ENCODE data around the gene WWC1. TPM values are rescaled to one million over a fixed set of nuclear protein-coding genes. Genes with fewer than 3 reads are reported as not detected.

The WWC1 gene
- total RNA-seq, 1 donor from 2014 or later = 48.6 TPM

DNA sequence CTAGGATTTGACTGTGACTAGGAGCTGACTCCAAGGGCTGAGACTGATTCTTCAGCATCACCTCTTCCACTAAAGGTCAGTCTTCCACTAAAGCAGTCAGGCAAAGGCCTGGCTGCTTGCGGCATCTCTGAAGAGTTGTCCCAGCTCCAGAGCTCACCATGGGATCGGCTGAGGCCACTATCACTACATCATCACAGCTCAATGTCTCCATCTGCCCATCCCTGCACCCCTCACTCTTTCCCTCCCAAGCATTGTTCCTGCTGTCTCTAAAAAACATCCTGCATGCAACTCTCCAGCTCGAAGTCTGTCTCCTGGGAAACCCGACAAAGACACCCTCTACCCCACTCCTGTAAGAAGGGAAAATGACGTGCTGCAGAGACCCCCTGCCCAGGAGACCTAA lies 15.5 kb upstream of the WWC1 start:
- no peak overlapping the region for H3K4me2 ChIP-seq (ENCODE audit: low read length)
- FAIRE-seq (no peak), DNase-seq (ENCODE audit: low read depth) (no peak)
- no peaks in the 10 kb centered on the region for H3K36me3 ChIP-seq (ENCODE audit: insufficient read depth, low read length)
- Mint-ChIP-seq H3K4me3 (ENCODE audit: unreplicated experiment) (no peak overlapping the region), H3K9me3 (ENCODE audit: unreplicated experiment) (peaks cover 6% of the 10 kb centered on the region), H3K27me3 (ENCODE audit: low read depth, unreplicated experiment) (peaks cover 34% of the 10 kb centered on the region), H3K36me3 (ENCODE audit: low read depth, unreplicated experiment) (no peaks in the 10 kb centered on the region), H3K27ac (ENCODE audit: unreplicated experiment) (no peak overlapping the region), H3K4me1 (ENCODE audit: low read depth, unreplicated experiment) (peaks cover 2% of the 10 kb centered on the region)
- H3K27me3 ChIP-seq (ENCODE audit: insufficient read depth, low read length) = peaks cover 10% of the 10 kb centered on the region
- no peak overlapping the region for H3K9ac ChIP-seq (ENCODE audit: low read length)
- no peak for TF ChIP-seq EZH2 (IDR thresholded peaks at IDR 0.05; ENCODE audit: insufficient read depth, low read length)
- TF ChIP-seq CTCF (IDR thresholded peaks at IDR 0.05; ENCODE audit: insufficient read depth, low read depth, low read length) = no peak
- H4K20me1 ChIP-seq (ENCODE audit: insufficient read depth, low read length) = no peaks in the 10 kb centered on the region
- no peaks in the 10 kb centered on the region for H3K4me1 ChIP-seq (ENCODE audit: insufficient read depth, low read length)
- no peak overlapping the region for H3K4me3 ChIP-seq (ENCODE audit: insufficient read depth, low read depth, low read length)
- no peaks in the 10 kb centered on the region for H3K79me2 ChIP-seq (ENCODE audit: insufficient read depth, low read length)
- no peak overlapping the region for H2AFZ ChIP-seq (ENCODE audit: low read depth, low read length)
- H3K9me3 ChIP-seq (ENCODE audit: insufficient read depth, low read depth, low read length) = no peaks in the 10 kb centered on the region
- H3K27ac ChIP-seq (ENCODE audit: low read depth, low read length) = no peak overlapping the region

- Histone ChIP-seq H3K27ac (ENCODE audit: low read depth, low read length) (no peak overlapping the region), H3K4me3 (ENCODE audit: insufficient read depth, low read depth, low read length) (no peak overlapping the region), H3K79me2 (ENCODE audit: insufficient read depth, low read length) (no peaks in the 10 kb centered on the region), H2AFZ (ENCODE audit: low read depth, low read length) (no peak overlapping the region), H3K9me3 (ENCODE audit: insufficient read depth, low read depth, low read length) (no peaks in the 10 kb centered on the region), H4K20me1 (ENCODE audit: insufficient read depth, low read length) (no peaks in the 10 kb centered on the region), H3K4me2 (ENCODE audit: low read length) (no peak overlapping the region), H3K36me3 (ENCODE audit: insufficient read depth, low read length) (no peaks in the 10 kb centered on the region), H3K4me1 (ENCODE audit: insufficient read depth, low read length) (no peaks in the 10 kb centered on the region), H3K9ac (ENCODE audit: low read length) (no peak overlapping the region), H3K27me3 (ENCODE audit: insufficient read depth, low read length) (peaks cover 13% of the 10 kb centered on the region)
- H3K4me3 Mint-ChIP-seq (ENCODE audit: unreplicated experiment) = no peak overlapping the region
- H3K4me1 Mint-ChIP-seq (ENCODE audit: low read depth, unreplicated experiment) = peaks cover 14% of the 10 kb centered on the region
- DNase-seq (ENCODE audit: low read depth) (peak; percentile 40), FAIRE-seq (no peak)
- H3K36me3 Mint-ChIP-seq (ENCODE audit: low read depth, unreplicated experiment) = no peaks in the 10 kb centered on the region
- H3K27ac Mint-ChIP-seq (ENCODE audit: unreplicated experiment) = no peak overlapping the region
- TF ChIP-seq CTCF (IDR thresholded peaks at IDR 0.05; ENCODE audit: insufficient read depth, low read depth, low read length) (no peak), EZH2 (IDR thresholded peaks at IDR 0.05; ENCODE audit: insufficient read depth, low read length) (no peak)
- H3K9me3 Mint-ChIP-seq (ENCODE audit: unreplicated experiment) = peaks cover 11% of the 10 kb centered on the region
- H3K27me3 Mint-ChIP-seq (ENCODE audit: low read depth, unreplicated experiment) = peaks cover 10% of the 10 kb centered on the region
Observed at GRCh38 chr5:168282120-168282519, 9.3 kb upstream of the WWC1 start.

DNA sequence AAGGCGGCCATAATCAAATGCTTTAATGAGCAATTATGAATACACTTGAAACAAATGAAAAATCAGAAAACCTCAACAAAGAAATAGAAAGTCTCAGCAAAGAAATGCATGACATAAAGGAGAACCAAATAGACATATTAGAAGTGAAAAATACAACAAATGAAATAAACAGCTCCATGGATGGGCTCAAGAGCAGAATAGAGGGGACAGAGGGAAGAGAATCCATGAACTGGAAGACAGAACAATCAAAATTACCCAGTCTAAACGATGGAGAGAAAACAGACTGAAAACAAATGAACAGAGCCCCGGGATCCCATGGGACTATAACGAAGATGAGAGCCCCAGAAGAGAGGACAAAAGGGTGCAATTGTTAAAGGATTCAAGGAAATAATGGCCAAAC lies 6.6 kb upstream of the WWC1 start:
- Histone ChIP-seq H4K20me1 (ENCODE audit: insufficient read depth, low read length) (no peaks in the 10 kb centered on the region), H2AFZ (ENCODE audit: low read depth, low read length) (no peak overlapping the region), H3K4me2 (ENCODE audit: low read length) (no peak overlapping the region), H3K36me3 (ENCODE audit: insufficient read depth, low read length) (no peaks in the 10 kb centered on the region), H3K79me2 (ENCODE audit: insufficient read depth, low read length) (no peaks in the 10 kb centered on the region), H3K9ac (ENCODE audit: low read length) (no peak overlapping the region), H3K9me3 (ENCODE audit: insufficient read depth, low read depth, low read length) (no peaks in the 10 kb centered on the region), H3K4me1 (ENCODE audit: insufficient read depth, low read length) (no peaks in the 10 kb centered on the region), H3K27me3 (ENCODE audit: insufficient read depth, low read length) (peaks cover 11% of the 10 kb centered on the region), H3K27ac (ENCODE audit: low read depth, low read length) (no peak overlapping the region), H3K4me3 (ENCODE audit: insufficient read depth, low read depth, low read length) (no peak overlapping the region)
- DNase-seq (ENCODE audit: low read depth) (no peak), FAIRE-seq (no peak)
- Mint-ChIP-seq H3K4me3 (ENCODE audit: unreplicated experiment) (no peak overlapping the region), H3K36me3 (ENCODE audit: low read depth, unreplicated experiment) (no peaks in the 10 kb centered on the region), H3K27ac (ENCODE audit: unreplicated experiment) (no peak overlapping the region), H3K27me3 (ENCODE audit: low read depth, unreplicated experiment) (no peaks in the 10 kb centered on the region), H3K4me1 (ENCODE audit: low read depth, unreplicated experiment) (peaks cover 26% of the 10 kb centered on the region), H3K9me3 (ENCODE audit: unreplicated experiment) (peaks cover 11% of the 10 kb centered on the region)
- TF ChIP-seq EZH2 (IDR thresholded peaks at IDR 0.05; ENCODE audit: insufficient read depth, low read length) (no peak), CTCF (IDR thresholded peaks at IDR 0.05; ENCODE audit: insufficient read depth, low read depth, low read length) (no peak)
